HepG2 (cell line): ENCODE measurements around the gene EMC10. TPM values are rescaled to one million over a fixed set of nuclear protein-coding genes. Genes with fewer than 3 reads are reported as not detected.

Experiments used
- ATAD3A ChIP-seq: sonication (generic); formaldehyde crosslinking; IDR thresholded peaks from 2 replicates; pipeline ENCODE4 v1.4.0; 2020; ENCODE audit warnings: missing genetic modification reagents
- ATRX ChIP-seq: sonication (generic); formaldehyde crosslinking; IDR thresholded peaks from 2 replicates; pipeline ENCODE4 v1.4.0; 2020; ENCODE audit warnings: missing genetic modification reagents, borderline replicate concordance
- BRCA1 ChIP-seq: sonication (generic); formaldehyde crosslinking; IDR thresholded peaks from 2 replicates; pipeline ENCODE4 v1.4.0; 2020; ENCODE audit warnings: missing genetic modification reagents
- GMEB1 ChIP-seq: sonication (generic); formaldehyde crosslinking; IDR thresholded peaks from 2 replicates; pipeline ENCODE4 v1.5.1; 2020; ENCODE audit warnings: missing genetic modification reagents, mild to moderate bottlenecking, borderline replicate concordance
- HDAC6 ChIP-seq: fragments of 200-600 bp; sonication (generic); IDR thresholded peaks from 2 replicates; pipeline ENCODE4 v1.7.0; 2017; ENCODE audit warnings: mild to moderate bottlenecking, antibody characterized with exemption, low read length, low read depth
- HNF1B ChIP-seq: sonication (generic); formaldehyde crosslinking; IDR thresholded peaks from 2 replicates; pipeline ENCODE4 v1.5.1; 2020; ENCODE audit warnings: mild to moderate bottlenecking, moderate library complexity, missing genetic modification reagents
- RFX5 ChIP-seq: IDR thresholded peaks from 2 replicates; pipeline ENCODE4 v1.6.1; 2011; ENCODE audit warnings: low read depth, low read length, improper control_type of control experiment
- SP5 ChIP-seq: IDR thresholded peaks from 2 replicates; pipeline ENCODE4 v1.6.1; 2016; ENCODE audit warnings: low read depth, borderline replicate concordance
- ZBTB7B ChIP-seq: sonication (generic); formaldehyde crosslinking; IDR thresholded peaks from 2 replicates; pipeline ENCODE4 v1.4.0; 2020; ENCODE audit warnings: missing genetic modification reagents
- ZNF17 ChIP-seq: sonication (generic); formaldehyde crosslinking; IDR thresholded peaks from 2 replicates; pipeline ENCODE4 v1.5.0; 2020; ENCODE audit warnings: mild to moderate bottlenecking, missing genetic modification reagents
- ZNF350 ChIP-seq: sonication (generic); formaldehyde crosslinking; IDR thresholded peaks from 2 replicates; pipeline ENCODE4 v1.4.0; 2020; ENCODE audit warnings: mild to moderate bottlenecking, low read depth, missing genetic modification reagents, borderline replicate concordance
- ZNF552 ChIP-seq: sonication (generic); formaldehyde crosslinking; IDR thresholded peaks from 2 replicates; pipeline ENCODE4 v1.9.0; 2022; ENCODE audit warnings: missing genetic modification reagents, mild to moderate bottlenecking, borderline replicate concordance
- ZNF652 ChIP-seq: IDR thresholded peaks from 2 replicates; pipeline ENCODE4 v1.6.1; 2016; ENCODE audit warnings: low read depth, borderline replicate concordance
- ZNF740 ChIP-seq: sonication (generic); formaldehyde crosslinking; IDR thresholded peaks from 2 replicates; pipeline ENCODE4 v1.4.0; 2020; ENCODE audit warnings: missing genetic modification reagents
- ZSCAN20 ChIP-seq: sonication (generic); formaldehyde crosslinking; IDR thresholded peaks from 2 replicates; pipeline ENCODE4 v1.4.0; 2020; ENCODE audit warnings: missing genetic modification reagents, mild to moderate bottlenecking, borderline replicate concordance
- ZSCAN25 ChIP-seq: sonication (generic); formaldehyde crosslinking; IDR thresholded peaks from 2 replicates; pipeline ENCODE4 v1.8.0; 2022; ENCODE audit warnings: mild to moderate bottlenecking, missing genetic modification reagents
- polyA plus RNA-seq, 8 experiments: library from polyadenylated mRNA; depleted of rRNA in 3 of 8; stranded (reverse) in 7 of 8; unstranded in 1 of 8; fragments of >200 nt; fragmentation: Illumina TruSeq in 4 of 8; extraction: Trizol in 4 of 8; gene quantifications; 2 replicates each; pipeline versions ENCODE4 v1.2.1 to v1.2.3, GENCODE V29; 2011 to 2016; ENCODE audit warnings: low read depth in 4 of 8, missing spikeins in 1 of 8, mixed read lengths in 1 of 8; ENCODE audit not compliant: insufficient read depth in 1 of 8
- total RNA-seq, 5 experiments: library from RNA; depleted of rRNA; stranded (reverse); fragments of >200 nt; fragmentation: Illumina TruSeq; extraction: Trizol; gene quantifications; 2 replicates each; pipeline ENCODE4 v1.2.3, GENCODE V29; 2016; ENCODE audit warnings: low read depth in 1 of 5

The EMC10 gene
- total and polyA plus RNA-seq, 2 of the 13 experiments (the other 11 are each of a cell fraction or from before 2014, with no cell fraction given): not detected

- no peak for TF ChIP-seq SP5 (CRISPR knock-in tag)
- TF ChIP-seq GMEB1: peak; percentile 72; the same call in 1 of the 2 replicates
- no peak; the same call in 1 of the 2 replicates for TF ChIP-seq ZNF350 (CRISPR knock-in tag)
- no peak for TF ChIP-seq ATAD3A (CRISPR knock-in tag)
- no peak for TF ChIP-seq ZSCAN25 (CRISPR knock-in tag)
- no peak for TF ChIP-seq RFX5
- no peak for TF ChIP-seq ZNF17 (CRISPR knock-in tag)
- no peak for TF ChIP-seq HDAC6
- no peak for TF ChIP-seq BRCA1 (CRISPR knock-in tag)
- TF ChIP-seq ZBTB7B (CRISPR knock-in tag): no peak
- no peak for TF ChIP-seq ZNF552 (CRISPR knock-in tag)
- TF ChIP-seq ZNF652: no peak
- no peak for TF ChIP-seq ATRX (CRISPR knock-in tag)
- 0 out of 2 replicates have a peak, but pooled peaks have one; percentile 28 for TF ChIP-seq HNF1B (CRISPR knock-in tag)
- TF ChIP-seq ZSCAN20 (CRISPR knock-in tag): no peak
- TF ChIP-seq ZNF740 (CRISPR knock-in tag): no peak
- TF ChIP-seq, all 625 proteins: peak for 106
Measured at GRCh38 chr19:50511069-50511822, 34.9 kb downstream of the EMC10 start, which contains the start of gene JOSD2 (continued).
